Measurements from ENCODE around the gene NETO2. TPM values are rescaled to one million over a fixed set of nuclear protein-coding genes. Genes with fewer than 3 reads are reported as not detected.

The NETO2 gene
- total RNA-seq, 1 experiment from 2014 or later, result 38.2 TPM

GRCh38 chr16:47061204-47061603, 82.5 kb downstream of the NETO2 start:
- no peaks in the 10 kb centered on the region for H3K27me3 ChIP-seq (ENCODE audit: control insufficient read depth, insufficient read depth, low read length)

DNA sequence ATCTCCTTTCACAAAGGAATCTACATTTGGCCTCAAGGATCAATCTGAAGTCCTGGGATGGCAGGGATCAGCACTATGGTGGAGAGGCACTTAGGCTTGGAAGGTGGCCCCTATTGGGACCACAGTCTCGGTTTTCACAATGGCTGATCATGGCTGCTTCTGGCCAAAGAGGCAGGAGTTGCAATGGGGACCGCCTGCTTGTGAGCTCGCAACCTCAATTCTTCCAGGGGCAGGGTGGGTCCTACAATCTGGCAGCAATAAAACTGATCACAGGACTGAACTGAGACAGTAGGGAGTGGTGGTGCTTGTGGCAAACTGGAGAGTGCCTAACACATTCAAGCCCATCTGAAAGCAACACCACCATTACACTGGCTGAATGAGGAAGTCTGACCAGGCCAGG, 83.1 kb downstream of the NETO2 start:
- intact Hi-C loops (cut with micrococcal nuclease; ENCODE audit: unreplicated experiment), result no loop called here
- no peak for TF ChIP-seq POLR2AphosphoS5 (IDR thresholded peaks at IDR 0.05; ENCODE audit: low read depth, low read length)
- no peak for TF ChIP-seq TCF7L2 (IDR thresholded peaks at IDR 0.05; ENCODE audit: low read depth, low read length)
- TF ChIP-seq REST (IDR thresholded peaks at IDR 0.05; ENCODE audit: insufficient read depth in 1 of 2, low read depth in 2 of 2, low read length in 1 of 2), result no peak
- TF ChIP-seq SIN3A (IDR thresholded peaks at IDR 0.05; ENCODE audit: borderline replicate concordance, insufficient read depth, low read depth, low read length), result no peak
- TF ChIP-seq CTCF (IDR thresholded peaks at IDR 0.05), result no peak
- BruUV-seq (replicated peaks), result no TSS peak

More at GRCh38 chr16:47061204-47061603, 82.5 kb downstream of the NETO2 start:
- no peak overlapping the region for H3K4me3 ChIP-seq (ENCODE audit: low read depth in 2 of 2, low read length in 2 of 2)
- no peaks in the 10 kb centered on the region for H3K9me3 ChIP-seq (ENCODE audit: control insufficient read depth, insufficient read depth, low read depth, low read length)
- H3K36me3 ChIP-seq (ENCODE audit: control insufficient read depth, insufficient read depth, low read length), result no peaks in the 10 kb centered on the region
- TF ChIP-seq POLR2AphosphoS5 (IDR thresholded peaks at IDR 0.05; ENCODE audit: low read depth, low read length) (no peak), SIN3A (IDR thresholded peaks at IDR 0.05; ENCODE audit: borderline replicate concordance, insufficient read depth, low read depth, low read length) (no peak), CTCF (IDR thresholded peaks at IDR 0.05) (no peak), TCF7L2 (IDR thresholded peaks at IDR 0.05; ENCODE audit: low read depth, low read length) (no peak), REST (IDR thresholded peaks at IDR 0.05; ENCODE audit: insufficient read depth in 1 of 2, low read depth in 2 of 2, low read length in 1 of 2) (no peak)
- in situ Hi-C loops (cut with HindIII; ENCODE audit: low pct_unique_long_range_greater_than_20kb, low sequenced_read_pairs), result no loop called here
- intact Hi-C loops (cut with micrococcal nuclease; ENCODE audit: unreplicated experiment), result no loop called here
- ChIA-PET POLR2A (no interaction called here), CTCF (no interaction called here)
- no peak for ATAC-seq
- H3K4me1 ChIP-seq (ENCODE audit: control insufficient read depth, insufficient read depth, low read length), result no peaks in the 10 kb centered on the region
- BruUV-seq (replicated peaks), result no TSS peak
- H3K27ac ChIP-seq (ENCODE audit: low read length), result no peak overlapping the region
- no peak for DNase-seq (ENCODE audit: low read depth, low spot score)

More for the DNA sequence above, 83.1 kb downstream of the NETO2 start:
- H3K27me3 ChIP-seq (ENCODE audit: control insufficient read depth, insufficient read depth, low read length), result no peaks in the 10 kb centered on the region
- H3K36me3 ChIP-seq (ENCODE audit: control insufficient read depth, insufficient read depth, low read length), result no peaks in the 10 kb centered on the region
- DNase-seq (ENCODE audit: low read depth, low spot score), result no peak
- ATAC-seq, result no peak
- in situ Hi-C loops (cut with HindIII; ENCODE audit: low pct_unique_long_range_greater_than_20kb, low sequenced_read_pairs), result no loop called here
- ChIA-PET POLR2A (no interaction called here), CTCF (interaction anchor here (1.0 kb wide), 1 partner anchor 26 kb away, joined by 3 read pairs; no protein-coding TSS in a partner anchor)
- H3K27ac ChIP-seq (ENCODE audit: low read length), result no peak overlapping the region
- H3K9me3 ChIP-seq (ENCODE audit: control insufficient read depth, insufficient read depth, low read depth, low read length), result no peaks in the 10 kb centered on the region
- H3K4me1 ChIP-seq (ENCODE audit: control insufficient read depth, insufficient read depth, low read length), result no peaks in the 10 kb centered on the region
- H3K4me3 ChIP-seq (ENCODE audit: low read depth in 2 of 2, low read length in 2 of 2), result no peak overlapping the region
